HG03521 (cell line): ENCODE measurements around the gene NMNAT2.

Experiments
- ATAC-seq: cut with Tn5 transposase; IDR thresholded peaks from one replicate; pipeline ENCODE4 v1.9.1; 2021; ENCODE audit warnings: mild to moderate bottlenecking, moderate library complexity; ENCODE audit not compliant: unreplicated experiment

Gene NMNAT2

DNA sequence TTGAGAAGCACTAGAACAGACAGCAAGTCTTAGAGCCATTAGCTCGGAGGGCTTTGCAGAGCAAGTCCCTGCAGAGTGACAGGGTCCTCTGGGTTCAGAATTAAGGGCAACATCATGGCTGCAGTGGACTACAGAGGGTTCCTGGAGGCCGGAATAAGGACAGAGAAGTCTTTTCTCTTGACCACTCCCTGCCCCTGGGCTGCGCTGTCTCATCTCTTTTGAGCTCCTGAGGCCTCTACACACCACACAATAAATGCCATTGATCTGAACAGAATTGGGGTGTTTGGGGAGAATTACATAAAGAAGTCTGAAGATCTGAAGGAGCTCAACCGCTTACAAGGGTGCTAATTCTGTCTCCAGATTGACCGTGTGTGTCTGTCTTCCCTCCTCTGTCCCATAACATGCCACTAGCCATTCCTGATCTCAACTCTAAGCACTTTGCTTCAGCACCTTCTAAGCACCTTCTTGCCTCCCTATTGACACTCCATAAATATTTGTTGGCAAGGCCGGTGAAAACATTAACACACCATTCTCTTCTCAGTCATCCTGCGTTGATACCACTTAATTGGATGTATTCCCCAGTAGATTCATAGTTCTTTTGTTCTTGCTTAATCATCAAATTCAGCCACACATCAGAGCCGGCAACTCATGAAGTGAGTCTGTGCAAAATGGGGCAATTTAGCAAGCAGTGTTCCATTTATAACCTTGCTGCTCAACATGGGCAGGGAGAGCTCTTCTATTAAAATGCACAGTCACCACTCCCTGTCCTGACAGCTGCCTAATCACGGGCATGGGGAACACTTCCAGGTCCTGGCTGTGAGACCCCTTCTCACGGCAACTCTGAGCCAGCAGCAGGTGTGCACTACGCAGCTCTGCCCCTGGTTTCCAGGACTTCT lies 49.7 kb downstream of the NMNAT2 start:
- ATAC-seq, result no peak

DNA sequence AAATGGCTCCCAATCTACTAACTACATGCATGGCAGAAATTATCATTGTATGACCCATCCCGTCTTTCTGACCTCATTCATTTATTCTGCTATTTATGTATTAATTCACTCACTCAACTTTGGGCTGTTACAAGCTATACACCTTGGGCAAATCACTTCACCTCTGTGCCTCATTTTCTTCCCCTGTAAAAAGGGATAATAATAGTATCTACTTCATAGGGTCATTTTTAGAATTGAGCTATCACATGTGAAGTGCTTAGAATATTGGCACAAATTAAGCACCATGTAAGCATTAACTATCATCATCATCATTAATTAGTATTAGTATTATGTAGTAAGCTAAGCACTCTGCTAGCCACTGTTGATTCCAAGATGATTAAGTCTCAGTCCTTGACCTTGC lies 52.1 kb downstream of the NMNAT2 start:
- ATAC-seq, result no peak

DNA sequence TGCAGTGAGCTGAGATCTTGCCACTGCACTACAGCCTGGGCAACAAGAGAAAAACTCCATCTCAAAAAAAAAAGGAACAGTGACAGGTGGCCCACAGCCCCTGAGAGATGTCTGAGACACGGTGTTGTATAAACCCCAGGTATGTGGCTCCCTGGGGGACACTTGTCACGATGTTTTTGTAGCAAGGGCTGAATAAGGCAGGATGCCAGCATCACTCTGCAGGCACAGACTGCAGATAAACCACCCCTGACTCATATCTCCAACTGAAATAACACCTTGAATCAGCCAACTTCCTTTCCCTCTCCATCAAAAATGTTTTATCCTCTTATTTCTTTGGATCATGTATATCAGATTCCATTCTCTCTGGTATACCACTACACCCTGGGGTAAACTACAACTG lies 52.5 kb downstream of the NMNAT2 start:
- no peak for ATAC-seq

DNA sequence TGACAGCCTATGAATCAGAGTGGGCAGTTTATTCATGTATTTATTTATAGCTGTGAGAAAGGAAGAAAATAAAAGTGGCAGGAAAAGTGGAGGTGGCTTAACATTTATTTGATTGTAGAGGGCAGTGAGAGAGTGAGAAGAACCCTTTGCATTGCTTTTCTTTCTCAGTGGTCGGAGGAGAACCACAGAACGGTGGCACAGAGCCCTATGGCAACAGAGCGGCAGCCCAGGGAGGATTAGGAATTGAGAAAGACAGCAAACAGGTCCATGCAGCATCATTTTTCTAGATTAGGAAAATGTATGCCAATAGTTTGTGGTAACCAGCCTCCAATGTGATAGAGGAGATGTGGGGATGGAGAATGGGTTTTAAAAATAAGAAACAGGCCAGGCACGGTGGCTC lies 53.1 kb downstream of the NMNAT2 start:
- ATAC-seq, result no peak

DNA sequence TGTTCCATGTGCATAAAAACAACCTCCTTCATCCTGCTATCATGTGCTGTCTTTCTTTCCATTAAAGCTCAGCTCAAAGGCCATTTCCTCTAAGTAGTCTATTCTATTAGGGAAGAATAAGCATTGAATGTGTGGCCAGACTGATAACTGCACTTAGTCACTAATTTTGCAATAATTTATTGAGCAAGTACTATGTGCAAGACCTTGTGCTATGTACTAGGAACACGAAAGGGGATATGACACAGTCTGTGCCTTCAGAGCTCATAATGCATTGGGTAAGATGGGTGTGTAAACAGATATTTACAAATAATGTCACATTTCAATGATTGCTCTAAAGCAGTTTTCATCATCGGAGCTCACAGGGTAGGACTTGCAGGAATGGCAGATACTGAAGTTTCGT lies 54.2 kb downstream of the NMNAT2 start:
- no peak for ATAC-seq

DNA sequence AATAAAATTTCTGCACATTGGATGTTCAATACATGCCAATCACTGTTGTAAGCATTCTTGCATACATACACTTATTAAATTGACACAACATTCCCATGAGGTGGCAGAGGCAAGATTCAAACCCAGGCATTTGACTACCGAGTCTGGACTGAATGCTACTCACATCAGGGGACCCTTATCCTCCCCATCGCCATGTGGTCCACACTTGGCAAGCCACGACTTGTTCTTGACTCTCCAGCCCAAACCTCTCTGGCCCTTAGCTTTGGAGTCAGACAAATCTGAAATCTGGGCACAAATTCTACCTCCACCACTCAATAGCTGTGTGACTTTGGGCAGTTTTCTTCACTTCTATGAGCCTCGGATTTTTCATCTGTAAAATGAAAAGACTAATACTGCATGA lies 57.1 kb downstream of the NMNAT2 start:
- no peak for ATAC-seq

DNA sequence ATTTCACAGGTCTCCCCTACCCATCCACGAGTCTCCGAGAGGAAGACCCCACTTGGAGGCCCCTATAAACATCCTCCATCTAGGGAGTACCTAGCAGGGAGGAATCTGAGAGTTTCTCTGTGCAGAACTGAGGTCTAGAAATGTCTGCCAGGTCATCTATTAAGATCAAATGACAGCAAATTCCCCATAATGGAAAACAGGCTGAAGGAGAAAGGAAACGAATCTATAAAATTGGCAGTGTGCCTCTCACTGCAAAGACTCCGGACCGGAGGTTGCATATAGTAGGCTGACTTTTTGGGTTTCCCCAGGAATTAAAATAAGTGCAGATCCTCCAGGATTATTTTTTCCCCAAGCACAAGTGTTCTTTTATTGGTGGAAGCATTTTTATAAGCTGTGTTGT lies 57.7 kb downstream of the NMNAT2 start:
- ATAC-seq, result no peak

DNA sequence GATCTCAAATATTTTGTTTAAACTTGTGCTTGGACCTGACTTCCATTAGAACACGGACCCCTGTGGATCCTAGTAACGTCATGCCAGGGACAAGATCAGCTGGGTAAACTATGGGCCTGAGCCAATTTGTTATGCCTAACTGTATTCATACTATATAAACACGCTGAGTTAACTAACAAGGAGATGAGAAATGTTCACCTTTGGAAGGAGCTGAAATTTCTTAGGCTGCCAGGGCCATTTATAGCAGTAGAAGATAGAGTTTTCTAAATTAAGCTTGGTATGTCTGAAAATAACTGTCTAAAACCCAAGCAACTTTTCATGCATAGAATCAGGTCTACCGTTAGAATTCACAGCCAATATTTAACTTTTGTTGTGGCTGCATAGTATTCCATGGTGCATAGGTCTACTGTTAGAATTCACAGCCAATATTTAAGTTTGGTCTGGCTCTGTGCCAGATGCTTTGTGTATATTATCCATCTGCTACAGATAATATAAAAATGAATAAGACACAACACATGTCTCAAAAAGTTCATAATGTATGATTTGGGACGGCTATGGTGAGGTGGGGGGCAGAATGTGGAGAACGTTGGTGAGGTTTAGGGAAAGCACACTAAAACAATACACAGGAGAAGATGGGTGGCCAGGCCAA lies 61.5 kb downstream of the NMNAT2 start:
- no peak for ATAC-seq

DNA sequence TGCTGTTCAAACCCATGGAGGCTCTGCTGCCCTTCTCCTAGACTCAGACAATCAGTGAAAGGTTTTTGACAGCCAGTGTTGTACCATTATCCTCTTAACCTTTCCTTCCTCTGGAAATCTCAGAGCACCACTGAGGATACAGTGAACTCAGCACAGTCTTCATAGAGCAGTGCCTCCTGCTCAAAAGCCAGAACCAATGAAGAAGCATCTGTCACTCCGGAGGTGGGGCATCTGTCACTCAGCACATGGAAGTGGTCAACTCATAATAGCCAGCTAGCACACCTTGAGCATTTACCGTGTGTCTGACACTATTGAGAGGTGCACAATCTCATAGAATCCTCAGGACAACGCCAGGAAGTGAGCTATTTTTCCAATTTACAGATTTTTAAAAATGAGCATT lies 62.4 kb downstream of the NMNAT2 start:
- ATAC-seq, result no peak

DNA sequence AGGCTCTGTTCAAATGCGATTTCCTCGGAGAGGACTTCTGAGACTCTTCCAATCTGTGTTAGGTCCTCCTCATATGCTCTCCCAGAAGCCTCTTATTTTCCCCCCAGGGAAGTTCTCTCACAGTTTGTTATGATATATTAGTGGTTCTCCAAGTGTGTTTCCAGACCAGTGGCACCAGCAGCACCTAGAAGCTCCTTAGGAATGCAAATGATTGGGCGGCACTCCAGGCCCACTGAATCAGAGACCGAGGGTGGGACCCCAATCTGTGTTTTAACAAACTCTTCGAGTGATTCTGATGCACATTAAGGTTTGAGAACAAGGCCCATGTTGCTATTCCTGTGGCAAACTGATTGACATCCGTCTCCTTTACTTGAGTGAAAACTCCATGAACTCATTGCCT lies 63.0 kb downstream of the NMNAT2 start:
- no peak for ATAC-seq

DNA sequence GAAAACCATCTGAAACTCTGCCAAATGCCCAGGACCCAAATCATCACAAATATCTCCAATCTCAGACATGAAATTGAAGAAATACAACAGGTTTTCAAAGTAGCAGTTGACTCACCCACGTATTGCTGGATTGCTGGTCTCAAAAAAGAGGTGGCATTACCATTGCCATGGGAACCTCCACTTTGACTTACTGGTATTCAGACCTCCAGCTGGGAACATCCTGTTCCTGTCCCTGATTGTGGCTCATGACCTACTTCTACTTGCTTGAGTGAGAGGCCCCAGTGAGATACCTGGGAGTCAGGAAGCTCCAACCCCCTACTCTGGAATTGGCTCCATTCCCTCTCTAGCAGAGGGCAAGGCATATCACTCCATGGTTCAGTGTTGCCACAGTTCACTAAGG lies 64.6 kb downstream of the NMNAT2 start:
- ATAC-seq, result no peak

DNA sequence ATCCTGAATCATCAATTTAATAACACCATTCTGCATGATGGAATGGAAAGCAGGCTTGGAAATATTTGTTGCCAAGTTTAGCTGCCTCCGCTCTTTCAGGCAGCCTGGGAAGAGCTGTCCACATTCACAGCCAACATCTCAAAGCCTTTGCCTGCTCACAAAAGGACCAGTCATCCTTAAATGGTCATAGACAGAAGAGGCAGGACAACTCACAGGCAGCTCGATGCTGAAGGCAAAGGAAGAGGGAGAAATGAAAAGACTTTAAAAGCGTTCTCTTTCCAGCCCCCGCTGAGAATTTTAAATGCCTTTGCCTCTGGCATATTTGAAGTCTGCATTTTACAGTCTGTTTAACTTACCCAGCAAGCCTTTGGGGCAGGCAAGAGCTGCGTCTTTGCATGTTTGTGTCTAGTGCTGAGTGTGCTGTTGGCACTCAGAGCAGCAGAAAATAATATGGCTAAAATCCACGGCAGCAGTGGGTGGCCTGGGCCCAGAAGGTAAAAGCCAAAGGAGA lies 68.9 kb downstream of the NMNAT2 start:
- no peak for ATAC-seq

DNA sequence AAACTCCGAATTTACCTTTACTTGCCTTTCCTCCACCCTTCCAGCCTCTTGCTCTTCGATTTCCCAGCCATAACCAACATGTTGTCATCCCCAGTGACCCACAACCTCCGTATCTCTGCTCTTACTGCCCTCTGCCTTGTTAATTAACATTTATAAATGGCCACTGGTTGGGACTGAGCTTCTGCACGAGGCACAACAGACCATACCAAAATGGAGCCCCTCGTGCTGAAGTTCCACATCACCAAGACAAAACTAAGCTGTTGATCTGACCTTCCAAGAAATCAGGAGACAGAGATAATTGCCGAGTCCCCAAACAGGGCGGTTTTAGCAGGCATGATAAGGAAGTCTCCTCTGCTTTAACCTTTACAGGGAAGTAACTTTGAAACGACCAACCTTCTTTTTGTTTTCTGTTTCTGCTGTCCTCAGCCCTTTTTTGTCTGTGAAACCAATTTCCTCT lies 71.9 kb downstream of the NMNAT2 start:
- no peak for ATAC-seq

DNA sequence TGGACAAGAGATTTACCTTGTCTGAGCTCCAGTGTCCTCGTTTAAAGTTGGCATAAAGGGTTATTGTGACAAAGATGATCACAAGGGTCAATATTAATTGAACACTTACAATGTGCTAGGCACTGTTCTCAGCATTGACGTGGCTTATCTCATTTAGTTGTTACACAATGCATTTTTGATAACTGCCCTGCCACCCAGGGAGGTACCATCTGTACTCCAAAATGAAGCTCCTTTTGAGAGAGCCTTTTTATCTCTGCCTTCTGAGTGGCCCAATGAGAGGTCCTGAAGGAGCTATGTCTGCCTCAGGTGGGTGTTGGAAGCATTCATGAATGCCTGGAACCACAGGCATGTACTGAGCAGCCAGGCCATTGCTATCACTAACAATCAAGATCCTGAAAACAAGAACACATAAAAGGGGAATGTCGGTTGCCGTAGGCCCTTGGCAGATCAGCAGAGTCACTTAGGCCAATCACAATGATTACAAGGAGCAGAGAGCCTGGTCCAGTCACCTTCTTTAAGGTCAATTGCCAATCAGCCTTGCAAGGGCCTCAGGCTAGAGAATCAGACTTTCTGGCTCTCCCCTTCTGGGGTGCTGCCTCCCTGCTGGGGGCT lies 78.5 kb downstream of the NMNAT2 start:
- ATAC-seq, result no peak

DNA sequence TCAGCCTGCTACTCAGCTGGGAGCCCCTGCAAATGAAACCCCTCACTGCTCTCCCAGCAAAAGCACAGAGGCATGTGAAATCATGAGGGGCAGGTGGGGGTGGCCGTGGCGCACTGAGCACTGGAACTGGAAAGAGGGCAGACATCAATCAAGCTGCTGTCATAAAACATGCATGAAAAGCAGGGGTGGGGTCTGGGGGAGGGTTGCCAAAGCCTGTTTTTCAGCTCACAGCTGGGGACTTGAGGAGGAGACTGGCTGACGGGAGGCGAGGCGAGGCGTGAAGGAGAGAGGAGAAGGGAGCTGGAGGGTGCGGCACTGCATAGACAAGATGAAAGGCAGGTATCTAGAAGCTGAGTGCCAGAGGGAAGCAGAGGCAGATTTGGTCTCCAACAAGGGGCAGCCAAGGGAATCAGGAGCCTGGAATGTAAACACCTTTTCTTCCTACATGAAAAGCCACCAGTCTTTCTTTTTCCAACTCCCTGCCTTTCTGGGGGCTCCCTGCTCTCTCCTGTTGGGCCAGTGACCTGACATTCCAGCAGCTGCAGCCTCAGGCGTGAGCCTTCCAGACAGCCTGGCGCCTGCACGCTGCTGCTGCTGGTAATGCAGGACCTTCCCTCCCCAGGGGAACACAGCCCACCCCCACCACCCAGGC lies 87.0 kb downstream of the NMNAT2 start:
- ATAC-seq, result no peak

DNA sequence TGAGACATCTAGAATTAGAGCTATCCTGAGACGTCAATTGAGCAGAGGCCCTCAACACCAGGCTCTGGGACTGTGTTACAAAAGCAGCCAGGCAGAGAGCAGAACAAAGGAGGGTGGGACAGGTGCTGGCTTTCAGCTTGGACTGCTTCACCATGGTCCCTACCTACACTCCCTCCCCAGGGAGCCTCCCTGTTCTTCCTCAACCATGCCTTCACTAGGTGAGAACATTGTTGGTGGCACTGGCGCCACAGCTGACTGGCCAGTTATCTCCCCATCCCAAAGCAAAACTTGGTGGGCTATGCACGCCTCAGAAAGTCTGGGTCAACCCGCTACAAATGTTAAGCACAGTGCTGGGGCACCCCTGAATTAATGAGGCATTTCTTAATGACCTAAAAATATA lies 87.8 kb downstream of the NMNAT2 start:
- ATAC-seq, result no peak

DNA sequence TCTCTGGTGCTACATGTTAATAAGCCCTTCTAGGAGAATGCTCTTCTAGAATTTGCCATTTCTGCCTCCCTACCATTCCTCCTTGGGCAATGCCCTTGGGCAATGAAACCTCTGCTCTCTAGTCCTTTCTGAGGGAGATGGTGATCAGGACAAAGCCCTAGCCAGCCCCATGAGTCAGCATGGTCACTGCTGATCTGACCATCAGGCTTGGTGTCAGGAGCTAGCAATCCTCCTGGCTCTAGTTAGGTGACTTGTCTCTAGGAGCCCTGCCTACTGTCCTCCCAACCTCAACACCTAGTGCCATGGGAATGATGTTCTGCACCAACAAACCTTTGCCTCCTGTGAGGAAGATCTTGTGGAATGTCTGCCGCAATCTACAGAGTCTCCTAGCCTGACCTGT lies 89.8 kb downstream of the NMNAT2 start:
- ATAC-seq, result no peak

DNA sequence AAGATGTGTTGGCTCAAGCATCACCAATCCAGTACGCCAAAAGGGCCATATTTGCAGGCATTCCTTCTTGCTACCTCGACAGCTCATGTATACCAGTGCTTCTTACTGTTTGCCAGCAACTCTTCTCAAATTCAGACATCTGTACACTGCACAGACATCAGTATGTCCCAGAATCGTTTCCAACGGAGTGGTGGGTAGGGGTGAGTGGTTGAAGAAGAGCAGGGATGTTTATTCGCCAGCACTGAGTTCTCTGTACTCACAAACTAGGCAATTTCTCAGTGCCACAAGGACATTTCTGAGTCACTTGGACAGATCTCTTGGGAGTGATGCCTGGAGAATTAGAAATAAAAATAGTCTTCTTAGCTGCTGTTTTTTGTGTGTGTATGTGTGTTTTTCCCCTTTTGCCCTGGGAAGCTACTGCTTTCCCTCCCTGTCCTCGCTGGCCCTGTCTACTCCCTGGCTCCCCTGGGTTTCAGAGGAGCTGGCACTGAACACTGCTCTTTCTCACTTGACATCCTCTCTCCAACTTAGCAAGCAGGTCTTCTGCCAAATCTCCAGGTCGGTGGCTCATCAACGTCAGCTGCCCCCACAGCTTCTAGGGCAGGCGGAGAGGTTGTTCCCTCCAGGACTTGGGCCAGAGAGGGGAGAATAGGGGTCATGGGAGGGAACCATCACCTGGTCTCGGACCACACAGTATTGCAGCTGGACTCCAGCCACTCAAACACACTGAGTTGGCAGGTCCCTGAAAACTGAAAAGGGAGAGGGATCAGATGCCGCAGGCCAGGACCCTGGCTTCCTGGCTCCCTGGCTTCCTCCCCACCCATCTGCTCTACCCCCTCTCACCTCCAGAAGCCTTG lies 90.5 kb downstream of the NMNAT2 start:
- ATAC-seq, result no peak

DNA sequence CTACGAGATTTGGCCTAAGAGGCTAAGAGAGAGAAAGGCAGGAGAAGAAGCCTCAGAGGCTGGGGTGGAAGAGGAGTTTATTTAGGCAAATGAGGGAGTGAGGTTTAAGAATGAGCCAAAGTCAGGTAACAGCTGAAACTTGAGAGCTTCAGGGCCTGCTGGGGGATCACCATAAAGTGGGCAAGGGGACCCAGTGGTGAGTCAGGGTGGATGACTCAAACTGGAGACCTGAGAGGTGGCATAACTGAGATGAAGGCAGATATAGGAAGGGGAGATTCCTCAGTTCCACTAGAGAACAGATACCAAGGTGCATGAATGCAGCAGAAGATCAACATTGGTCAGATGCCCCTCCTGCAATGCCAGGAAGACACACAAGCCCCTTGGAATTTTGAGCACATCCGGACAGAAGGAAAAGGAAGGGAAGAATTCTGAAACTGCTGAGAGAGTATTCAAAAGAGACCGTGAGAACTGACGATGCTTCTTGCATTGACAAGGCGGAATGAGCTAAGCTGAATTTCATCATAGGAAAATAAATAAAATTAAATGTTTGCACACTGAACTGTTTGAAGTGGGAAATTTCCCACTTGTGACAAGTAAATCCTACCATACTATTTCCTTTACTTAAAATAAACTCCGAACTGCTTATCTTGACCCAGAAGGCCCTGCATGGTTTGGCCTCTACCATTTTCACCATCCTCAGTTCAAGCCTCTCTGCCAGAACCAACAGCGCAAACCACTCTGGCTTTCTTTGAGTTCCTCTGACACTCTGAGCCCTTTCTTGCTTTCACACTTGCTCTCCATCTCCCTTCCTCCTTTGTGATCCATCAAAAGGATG lies 94.1 kb downstream of the NMNAT2 start:
- no peak for ATAC-seq
